CD4-positive, alpha-beta memory T cell (primary cell): ENCODE measurements around the gene DUSP7. TPM values are rescaled to one million over a fixed set of nuclear protein-coding genes. Genes with fewer than 3 reads are reported as not detected.

Experiments used
- CTCF ChIA-PET: fragments of 350-600 bp; sonication (Branson Sonifier 250); formaldehyde crosslinking; loops from one replicate; lab custom pipeline; 2021; ENCODE audit warnings: inconsistent platforms; ENCODE audit not compliant: partially characterized antibody; lab: Charles Lee
- POLR2A ChIA-PET: fragments of 350-600 bp; sonication (Branson Sonifier 250); formaldehyde crosslinking; loops from one replicate; lab custom pipeline; 2021; ENCODE audit not compliant: partially characterized antibody; lab: Charles Lee
- DNase-seq, 5 donors: peaks; one replicate each; pipeline versions ENCODE4 v3.0.0 to v3.0.0-alpha.2; 2020 to 2022; ENCODE audit warnings: mixed read lengths in 1 of 5
- H3K27ac ChIP-seq: one replicate; pipeline ENCODE4 v1.7.0; 2013; ENCODE audit warnings: low read depth, low read length
- H3K27me3 ChIP-seq: 2 replicates; pipeline ENCODE4 v1.7.0; 2013; ENCODE audit warnings: mild to moderate bottlenecking, low read length, moderate library complexity; ENCODE audit not compliant: insufficient read depth
- H3K36me3 ChIP-seq: 2 replicates; pipeline ENCODE4 v1.7.0; 2013; ENCODE audit warnings: mild to moderate bottlenecking, low read length, moderate library complexity; ENCODE audit not compliant: insufficient read depth
- H3K4me1 ChIP-seq: 2 replicates; pipeline ENCODE4 v1.7.0; 2013; ENCODE audit warnings: mild to moderate bottlenecking, low read length, moderate library complexity; ENCODE audit not compliant: insufficient read depth
- H3K4me3 ChIP-seq, 2 donors: one replicate each; pipeline ENCODE4 v1.7.0; 2013; ENCODE audit warnings: low read length in 2 of 2, mild to moderate bottlenecking in 1 of 2
- H3K9me3 ChIP-seq, 2 donors: one replicate each; pipeline ENCODE4 v1.7.0; 2013; ENCODE audit warnings: low read length in 2 of 2, control low read depth in 1 of 2; ENCODE audit not compliant: control insufficient read depth in 1 of 2
- H3K27ac Mint-ChIP-seq, 7 donors: one replicate each; pipeline ENCODE4 v1.8.0; 2020 to 2021; ENCODE audit warnings: mixed read lengths in 7 of 7, mild to moderate bottlenecking in 6 of 7, inconsistent platforms in 3 of 7, moderate library complexity in 3 of 7
- H3K27me3 Mint-ChIP-seq, 2 donors: one replicate each; pipeline ENCODE4 v1.8.0; 2020 to 2021; ENCODE audit warnings: mixed read lengths in 2 of 2
- H3K36me3 Mint-ChIP-seq, 2 donors: one replicate each; pipeline ENCODE4 v1.8.0; 2020 to 2021; ENCODE audit warnings: mixed read lengths in 2 of 2, inconsistent platforms in 1 of 2, mild to moderate bottlenecking in 1 of 2
- H3K4me1 Mint-ChIP-seq, 4 donors: one replicate each; pipeline ENCODE4 v1.8.0; 2020 to 2021; ENCODE audit warnings: mixed read lengths in 4 of 4, mild to moderate bottlenecking in 1 of 4
- H3K4me3 Mint-ChIP-seq, 8 donors: one replicate each; pipeline ENCODE4 v1.8.0; 2020 to 2021; ENCODE audit warnings: mixed read lengths in 8 of 8, mild to moderate bottlenecking in 7 of 8, moderate library complexity in 6 of 8, inconsistent platforms in 3 of 8
- H3K9me3 Mint-ChIP-seq, 8 donors: one replicate each; pipeline ENCODE4 v1.8.0; 2020 to 2021; ENCODE audit warnings: mixed read lengths in 8 of 8, mild to moderate bottlenecking in 5 of 8, inconsistent platforms in 3 of 8, moderate library complexity in 1 of 8
- intact Hi-C: fragments of 100-400 bp; cut with micrococcal nuclease; formaldehyde crosslinking; loops from one replicate; pipeline ENCODE4 v1.15.1; 2023
- polyA plus RNA-seq, 2 donors: library from polyadenylated mRNA; unstranded; fragments of 300-500 nt; fragmentation: Illumina TruSeq; gene quantifications; one replicate each; pipeline ENCODE4 v1.2.3, GENCODE V29; 2021
- total RNA-seq, 2 experiments: library from RNA; stranded (reverse); gene quantifications; one replicate each; pipeline ENCODE4 v1.2.3, GENCODE V29; 2021

Gene DUSP7
- total and polyA plus RNA-seq, 4 experiments from 2014 or later = 2.8 to 44.7 (median 26.9) TPM

DNA sequence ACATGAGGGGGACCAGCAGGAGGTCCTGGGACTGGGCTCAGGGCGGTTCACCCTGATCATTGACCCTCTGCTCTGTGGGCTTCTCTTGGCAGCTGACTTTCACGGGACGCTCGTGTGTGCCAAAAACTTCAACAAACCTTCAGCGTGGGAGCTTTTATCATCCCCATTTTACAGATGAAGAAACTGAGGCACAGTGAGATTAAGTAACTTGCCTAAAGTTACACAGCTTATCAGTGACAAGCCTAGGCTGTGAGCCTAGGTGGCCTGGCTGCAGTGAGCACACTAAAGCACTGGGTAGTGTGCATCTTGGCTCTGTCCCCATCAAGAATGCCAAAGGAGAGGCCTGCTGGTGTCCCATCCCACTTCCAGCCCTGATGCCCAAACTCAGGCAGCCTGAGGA lies 23.6 kb upstream of the DUSP7 start:
- POLR2A ChIA-PET = no interaction called here
- H3K9me3 Mint-ChIP-seq = no peaks in the 10 kb centered on the region
- Histone ChIP-seq H3K27ac (no peak overlapping the region), H3K36me3 (no peaks in the 10 kb centered on the region), H3K4me1 (no peaks in the 10 kb centered on the region), H3K4me3 (no peak overlapping the region), H3K9me3 (no peaks in the 10 kb centered on the region), H3K27me3 (no peaks in the 10 kb centered on the region)
- no peaks in the 10 kb centered on the region for H3K36me3 Mint-ChIP-seq
- CTCF ChIA-PET = interaction anchor here (0.6 kb wide), 1 partner anchor 43 kb away, joined by 3 read pairs; no protein-coding TSS in a partner anchor
- H3K27me3 Mint-ChIP-seq = no peaks in the 10 kb centered on the region
- intact Hi-C loops = no loop called here
- no peak overlapping the region for H3K27ac Mint-ChIP-seq
- H3K4me3 Mint-ChIP-seq = no peak overlapping the region
- no peak for DNase-seq
- H3K4me1 Mint-ChIP-seq = peaks cover 0 to 4% (median 0%) of the 10 kb centered on the region in 4 donors

DNA sequence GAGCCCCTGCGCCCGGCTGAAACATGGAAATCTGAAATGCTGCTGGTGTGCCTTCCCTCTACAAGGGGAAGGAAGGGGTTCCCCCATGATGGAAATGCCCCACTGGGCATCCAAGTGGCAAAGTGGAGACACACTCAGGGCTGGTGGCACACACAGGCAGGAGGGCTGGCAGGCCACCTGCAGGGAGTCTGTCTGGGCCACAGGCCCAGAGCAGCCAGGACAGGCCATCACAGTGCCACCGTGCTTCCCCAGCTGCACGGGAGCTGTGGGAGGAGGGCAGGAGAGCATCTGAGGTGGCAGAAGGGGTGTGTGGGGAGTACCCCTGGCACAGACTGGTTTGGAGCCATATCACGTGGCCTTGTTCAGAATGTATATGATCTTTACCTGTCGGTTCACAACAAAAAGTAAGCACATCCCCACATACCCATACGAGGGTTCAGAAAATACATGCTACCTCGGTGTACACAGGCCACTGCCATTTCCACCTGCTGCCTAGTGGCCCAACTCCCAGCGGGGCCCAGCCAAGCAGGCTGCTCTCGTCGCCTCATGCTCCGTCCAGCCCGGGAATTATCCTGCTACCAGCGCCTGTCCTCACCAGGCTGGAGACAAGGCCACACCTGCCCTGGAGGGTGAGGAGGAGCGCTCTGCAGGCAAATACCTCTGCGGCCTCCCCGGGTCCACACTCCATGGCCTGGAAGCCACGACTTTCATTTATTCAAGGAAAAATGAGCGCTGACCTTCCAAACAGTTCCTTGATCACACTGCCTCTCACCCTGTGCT lies 22.6 kb upstream of the DUSP7 start:
- POLR2A ChIA-PET = no interaction called here

DNA sequence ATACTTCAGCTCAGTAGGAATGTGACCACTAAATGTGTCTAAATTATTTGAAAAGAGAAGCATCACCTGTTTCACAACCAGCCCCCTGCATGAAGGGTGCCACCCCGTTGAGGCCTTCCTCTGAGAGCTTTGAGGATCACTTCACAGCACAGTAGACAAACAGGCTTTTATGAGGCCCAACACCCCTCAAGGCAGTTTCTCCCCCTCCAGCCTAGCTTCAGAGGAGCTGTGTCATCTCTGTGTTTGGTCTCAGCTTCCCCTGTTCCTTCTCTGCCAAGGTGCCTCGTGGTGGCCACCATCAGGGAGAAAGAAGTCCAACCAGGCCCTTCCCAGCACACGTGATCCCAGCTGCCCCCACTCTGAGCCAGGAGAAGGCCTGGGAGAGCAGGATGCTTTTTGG lies 21.6 kb upstream of the DUSP7 start:
- Mint-ChIP-seq H3K9me3 (no peaks in the 10 kb centered on the region), H3K36me3 (no peaks in the 10 kb centered on the region), H3K27ac (no peak overlapping the region), H3K4me3 (no peak overlapping the region), H3K27me3 (no peaks in the 10 kb centered on the region), H3K4me1 (no peaks in the 10 kb centered on the region)
- H3K4me3 ChIP-seq = no peak overlapping the region
- DNase-seq = no peak
- no peak overlapping the region for H3K27ac ChIP-seq
- H3K9me3 ChIP-seq = no peaks in the 10 kb centered on the region
- no peaks in the 10 kb centered on the region for H3K27me3 ChIP-seq
- POLR2A ChIA-PET = no interaction called here
- CTCF ChIA-PET = no interaction called here
- no peaks in the 10 kb centered on the region for H3K4me1 ChIP-seq
- intact Hi-C loops = no loop called here
- no peaks in the 10 kb centered on the region for H3K36me3 ChIP-seq

More for the DNA sequence above, 22.6 kb upstream of the DUSP7 start:
- no peak for DNase-seq
- CTCF ChIA-PET = interaction anchor here (0.6 kb wide), 1 partner anchor 42 kb away, joined by 3 read pairs; no protein-coding TSS in a partner anchor
- no peaks in the 10 kb centered on the region for H3K36me3 ChIP-seq
- Mint-ChIP-seq H3K27me3 (no peaks in the 10 kb centered on the region), H3K4me3 (no peak overlapping the region), H3K9me3 (no peaks in the 10 kb centered on the region), H3K36me3 (no peaks in the 10 kb centered on the region), H3K27ac (peak overlapping the region in 1 of 7 donors; percentile 48), H3K4me1 (no peaks in the 10 kb centered on the region)
- no peaks in the 10 kb centered on the region for H3K4me1 ChIP-seq
- intact Hi-C loops = no loop called here
- no peak overlapping the region for H3K4me3 ChIP-seq
- H3K27me3 ChIP-seq = no peaks in the 10 kb centered on the region
- H3K9me3 ChIP-seq = no peaks in the 10 kb centered on the region
- no peak overlapping the region for H3K27ac ChIP-seq

DNA sequence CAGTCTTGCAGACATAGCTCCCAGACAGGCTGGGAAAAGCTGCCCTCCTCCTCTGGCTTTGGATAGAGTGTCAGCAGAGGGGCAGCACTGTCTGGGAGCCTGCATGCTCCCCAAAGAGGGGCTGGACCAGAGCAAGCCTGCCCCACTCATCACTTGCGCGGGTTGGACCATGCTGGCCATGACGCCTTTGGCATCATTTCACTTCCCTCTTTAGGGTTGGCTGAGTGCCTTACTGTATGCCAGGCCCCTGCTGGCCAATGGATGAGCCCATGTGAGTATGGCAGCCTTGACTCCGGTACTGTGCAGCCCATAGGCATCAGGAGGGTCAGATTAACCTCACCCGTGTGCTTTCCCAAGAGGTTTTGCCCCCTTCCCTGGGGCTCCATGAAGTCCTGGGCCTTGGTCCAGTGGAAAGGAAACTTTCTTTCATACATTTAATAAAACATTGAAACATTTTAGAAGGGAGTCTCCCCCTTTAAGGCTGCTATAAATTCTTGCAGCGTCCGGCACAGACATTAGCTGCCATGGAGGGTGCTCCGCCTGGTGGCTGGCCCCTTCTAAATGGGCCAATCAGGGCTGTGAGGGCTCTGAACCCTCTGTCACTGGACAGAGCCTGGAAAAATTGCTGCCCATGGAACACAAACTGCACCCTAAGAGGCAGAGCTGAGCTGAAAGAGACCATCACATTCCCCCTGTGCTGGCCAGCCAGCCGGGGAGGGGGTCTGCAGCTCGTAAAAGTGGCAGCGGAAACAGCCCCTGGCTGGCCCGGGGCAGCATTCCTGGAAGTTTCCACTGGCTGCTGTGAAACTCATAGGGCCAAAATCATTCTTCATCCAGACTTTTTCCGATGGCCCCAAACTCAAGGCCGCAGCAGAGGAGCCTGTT lies 20.8 kb upstream of the DUSP7 start:
- no peaks in the 10 kb centered on the region for H3K4me1 Mint-ChIP-seq
- Histone ChIP-seq H3K27ac (no peak overlapping the region), H3K4me1 (no peaks in the 10 kb centered on the region), H3K4me3 (no peak overlapping the region), H3K9me3 (no peaks in the 10 kb centered on the region), H3K36me3 (no peaks in the 10 kb centered on the region), H3K27me3 (no peaks in the 10 kb centered on the region)
- no peak overlapping the region for H3K4me3 Mint-ChIP-seq
- no peaks in the 10 kb centered on the region for H3K9me3 Mint-ChIP-seq
- H3K36me3 Mint-ChIP-seq = no peaks in the 10 kb centered on the region
- no peak overlapping the region for H3K27ac Mint-ChIP-seq
- no peaks in the 10 kb centered on the region for H3K27me3 Mint-ChIP-seq
- DNase-seq = no peak
- ChIA-PET POLR2A (no interaction called here), CTCF (no interaction called here)
- intact Hi-C loops = no loop called here

DNA sequence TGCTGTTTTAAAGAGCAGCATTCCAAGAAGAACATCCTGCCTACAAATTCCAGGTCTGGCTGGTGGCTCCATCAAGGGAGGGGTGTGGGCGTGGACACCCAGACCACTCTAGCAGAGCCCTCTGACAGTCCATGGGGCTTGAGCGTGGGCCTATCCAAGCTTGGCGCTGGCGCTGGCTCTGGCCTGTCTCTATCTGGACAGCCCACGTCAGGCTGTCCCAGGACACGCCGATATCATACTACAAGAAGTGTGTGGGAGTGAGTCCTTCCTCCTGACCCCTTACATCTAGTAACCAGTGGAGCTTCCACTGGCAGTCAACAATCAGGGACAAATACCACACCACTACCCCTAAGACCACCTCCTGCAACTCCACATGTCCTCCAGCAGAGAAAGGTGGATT lies 17.1 kb upstream of the DUSP7 start:
- Histone ChIP-seq H3K27me3 (no peaks in the 10 kb centered on the region), H3K4me3 (no peak overlapping the region), H3K4me1 (no peaks in the 10 kb centered on the region), H3K9me3 (no peaks in the 10 kb centered on the region), H3K27ac (no peak overlapping the region), H3K36me3 (no peaks in the 10 kb centered on the region)
- Mint-ChIP-seq H3K27me3 (no peaks in the 10 kb centered on the region), H3K9me3 (peaks cover 0 to 2% (median 0%) of the 10 kb centered on the region in 8 donors), H3K27ac (no peak overlapping the region), H3K4me3 (no peak overlapping the region), H3K4me1 (peaks cover 0 to 4% (median 0%) of the 10 kb centered on the region in 4 donors), H3K36me3 (no peaks in the 10 kb centered on the region)
- ChIA-PET CTCF (no interaction called here), POLR2A (no interaction called here)
- intact Hi-C loops = no loop called here
- no peak for DNase-seq

DNA sequence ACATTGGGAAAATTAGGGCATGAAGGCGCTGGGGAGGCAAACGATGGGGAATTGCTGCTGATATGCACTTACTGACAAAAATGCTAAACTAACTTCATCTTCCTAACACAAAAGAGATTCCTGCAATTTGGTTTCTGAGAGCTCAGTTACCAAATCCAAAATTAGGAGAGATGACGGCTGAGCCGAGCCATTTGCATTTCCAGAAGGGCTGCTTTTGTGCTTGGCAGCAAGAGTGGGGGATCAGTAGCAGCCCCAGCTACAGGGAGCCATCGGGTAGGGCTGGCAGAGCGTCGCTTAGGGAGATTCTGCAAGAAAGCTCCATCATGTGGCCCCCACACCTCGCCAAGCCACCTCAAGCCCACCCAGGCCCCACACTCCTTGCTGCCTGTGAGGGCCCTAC lies 16.1 kb upstream of the DUSP7 start:
- Histone ChIP-seq H3K4me1 (no peaks in the 10 kb centered on the region), H3K9me3 (no peaks in the 10 kb centered on the region), H3K27ac (no peak overlapping the region), H3K27me3 (no peaks in the 10 kb centered on the region), H3K36me3 (no peaks in the 10 kb centered on the region), H3K4me3 (no peak overlapping the region)
- ChIA-PET CTCF (interaction anchor here (0.5 kb wide), 1 partner anchor 51 kb away, joined by 3 read pairs; no protein-coding TSS in a partner anchor), POLR2A (no interaction called here)
- intact Hi-C loops = no loop called here
- Mint-ChIP-seq H3K36me3 (no peaks in the 10 kb centered on the region), H3K27ac (peak overlapping the region in 1 of 7 donors; percentile 24), H3K27me3 (no peaks in the 10 kb centered on the region), H3K4me3 (no peak overlapping the region), H3K4me1 (peaks cover 0 to 4% (median 0%) of the 10 kb centered on the region in 4 donors), H3K9me3 (peaks cover 0 to 2% (median 0%) of the 10 kb centered on the region in 8 donors)
- no peak for DNase-seq

DNA sequence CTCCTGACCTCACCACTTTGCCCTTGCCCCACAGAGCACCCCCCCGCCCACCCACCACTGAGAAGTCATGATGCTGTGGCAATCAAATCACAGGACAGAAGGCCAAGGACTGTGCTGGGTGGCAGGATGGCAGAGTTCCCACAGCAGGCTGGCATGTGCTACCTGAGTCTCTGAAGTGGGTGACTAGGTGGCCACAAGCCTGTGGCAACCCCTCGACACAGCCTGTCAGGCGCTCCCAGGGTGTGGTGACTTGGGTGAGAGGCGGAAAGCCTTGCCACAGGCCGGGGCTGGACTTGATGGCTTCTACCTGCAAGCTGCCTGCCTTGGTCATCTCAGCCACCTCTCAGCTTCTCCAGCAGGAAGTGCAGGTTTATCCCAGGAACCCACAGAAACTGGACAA lies 15.6 kb upstream of the DUSP7 start:
- Mint-ChIP-seq H3K36me3 (no peaks in the 10 kb centered on the region), H3K9me3 (peaks cover 0 to 2% (median 0%) of the 10 kb centered on the region in 8 donors), H3K4me3 (no peak overlapping the region), H3K4me1 (peaks cover 0 to 4% (median 0%) of the 10 kb centered on the region in 4 donors), H3K27ac (peak overlapping the region in 1 of 7 donors; percentile 24), H3K27me3 (no peaks in the 10 kb centered on the region)
- Histone ChIP-seq H3K9me3 (no peaks in the 10 kb centered on the region), H3K4me3 (no peak overlapping the region), H3K27me3 (no peaks in the 10 kb centered on the region), H3K4me1 (no peaks in the 10 kb centered on the region), H3K36me3 (no peaks in the 10 kb centered on the region), H3K27ac (no peak overlapping the region)
- ChIA-PET POLR2A (no interaction called here), CTCF (interaction anchor here (0.5 kb wide), 1 partner anchor 51 kb away, joined by 3 read pairs; no protein-coding TSS in a partner anchor)
- intact Hi-C loops = no loop called here
- DNase-seq = peak in 2 of 5 donors; percentile 12 to 14
